Stimulated activated CD4-positive, alpha-beta T cell treated with anti-CD3 and anti-CD28 coated beads, Interleukin-15, amount 100 ng/mL, for 1 hour (primary cell): ENCODE data around the gene PSMD2.

ENCODE experiments used
- DNase-seq, 2 donors: peaks; one replicate each; pipeline ENCODE4 v3.0.0-alpha.2; 2020; ENCODE audit warnings: low read depth in 1 of 2, low spot score in 1 of 2

PSMD2 gene

DNA sequence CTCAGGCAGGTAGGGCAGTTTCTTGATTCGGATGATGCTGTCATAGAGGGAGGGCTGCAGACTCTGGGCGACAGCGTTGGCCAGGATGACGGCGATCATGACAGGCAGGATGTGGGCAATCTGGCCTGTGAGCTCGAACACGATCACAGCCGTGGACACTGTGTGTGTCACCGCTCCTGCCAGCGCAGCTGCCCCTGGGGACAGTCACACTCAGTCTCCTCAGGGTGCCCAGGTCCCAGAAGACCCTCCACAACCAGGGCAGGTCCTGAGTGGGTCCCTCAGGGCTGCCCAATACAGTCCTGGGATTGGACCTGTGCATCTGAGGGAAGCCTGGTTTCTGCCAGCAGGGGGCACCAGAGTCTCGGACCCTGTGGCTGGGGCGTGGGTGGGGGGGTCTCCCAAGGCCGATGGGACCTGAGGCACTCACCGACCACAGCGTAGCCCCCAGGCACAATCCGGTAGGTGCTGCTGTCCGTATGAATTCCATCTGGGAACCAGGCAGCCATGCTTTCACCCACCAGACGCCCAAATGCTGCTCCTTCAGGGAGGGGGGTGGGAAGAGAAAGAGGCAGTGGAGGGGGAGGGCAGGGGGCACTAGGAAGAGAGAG lies 55.2 kb downstream of the PSMD2 start:
- DNase-seq: peak; percentile 32 to 55

DNA sequence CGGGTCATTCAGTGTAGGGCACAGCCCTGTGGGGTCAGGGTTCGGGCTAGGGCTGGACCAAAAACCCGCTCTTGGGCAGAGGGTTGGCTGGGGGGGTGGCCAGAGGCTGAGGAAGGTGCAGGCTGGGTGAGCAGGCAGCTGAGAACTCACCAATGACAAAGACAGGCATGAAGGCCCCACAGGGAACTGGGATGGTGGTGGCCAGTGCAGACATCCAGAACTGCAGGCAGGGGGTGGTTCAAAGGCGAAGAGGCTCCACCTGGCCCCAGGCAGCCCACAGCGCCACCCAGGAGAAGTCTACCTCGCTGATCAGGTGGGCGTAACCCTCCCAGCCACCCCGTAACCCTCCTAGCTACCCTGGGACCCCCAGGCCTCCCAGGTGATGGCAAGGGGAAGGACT lies 55.7 kb downstream of the PSMD2 start:
- DNase-seq: no peak

DNA sequence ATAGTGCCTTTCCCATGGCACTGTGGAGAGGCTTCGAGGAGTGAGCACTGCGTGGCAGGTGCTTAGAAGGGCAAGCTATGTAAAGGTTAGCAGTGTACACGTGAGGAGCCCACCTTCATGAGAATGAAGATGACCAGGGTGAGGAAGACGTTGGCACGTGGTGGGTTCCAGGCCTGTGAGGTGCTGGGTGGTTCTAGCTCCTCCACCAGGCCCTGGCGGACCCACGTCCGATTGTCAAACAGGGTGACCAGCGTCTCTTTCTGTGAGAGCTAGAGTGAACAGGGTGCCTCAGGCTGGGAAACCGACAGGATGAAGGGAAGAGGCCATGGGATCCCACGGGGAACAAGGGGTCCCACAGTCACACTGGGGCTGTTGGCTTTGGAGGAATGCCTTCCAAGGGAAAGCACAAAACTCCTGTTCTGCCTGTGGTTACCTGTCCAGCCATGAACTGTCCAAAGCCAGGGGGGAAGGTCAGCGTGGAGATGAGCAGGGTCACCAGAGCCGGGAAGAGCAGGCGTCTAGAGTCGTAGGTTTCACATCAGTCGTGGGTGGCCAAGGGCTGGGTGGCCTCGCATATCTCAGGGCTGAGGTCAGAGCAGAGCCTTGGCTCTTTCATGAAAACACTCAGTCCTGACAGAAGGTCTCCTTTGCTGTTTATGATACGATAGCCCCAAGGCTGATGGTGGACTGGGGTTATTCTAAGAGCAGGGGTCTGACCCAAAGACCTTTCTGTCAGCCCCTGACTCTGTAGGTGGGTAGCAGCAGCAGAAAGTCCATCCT lies 56.4 kb downstream of the PSMD2 start:
- no peak for DNase-seq

DNA sequence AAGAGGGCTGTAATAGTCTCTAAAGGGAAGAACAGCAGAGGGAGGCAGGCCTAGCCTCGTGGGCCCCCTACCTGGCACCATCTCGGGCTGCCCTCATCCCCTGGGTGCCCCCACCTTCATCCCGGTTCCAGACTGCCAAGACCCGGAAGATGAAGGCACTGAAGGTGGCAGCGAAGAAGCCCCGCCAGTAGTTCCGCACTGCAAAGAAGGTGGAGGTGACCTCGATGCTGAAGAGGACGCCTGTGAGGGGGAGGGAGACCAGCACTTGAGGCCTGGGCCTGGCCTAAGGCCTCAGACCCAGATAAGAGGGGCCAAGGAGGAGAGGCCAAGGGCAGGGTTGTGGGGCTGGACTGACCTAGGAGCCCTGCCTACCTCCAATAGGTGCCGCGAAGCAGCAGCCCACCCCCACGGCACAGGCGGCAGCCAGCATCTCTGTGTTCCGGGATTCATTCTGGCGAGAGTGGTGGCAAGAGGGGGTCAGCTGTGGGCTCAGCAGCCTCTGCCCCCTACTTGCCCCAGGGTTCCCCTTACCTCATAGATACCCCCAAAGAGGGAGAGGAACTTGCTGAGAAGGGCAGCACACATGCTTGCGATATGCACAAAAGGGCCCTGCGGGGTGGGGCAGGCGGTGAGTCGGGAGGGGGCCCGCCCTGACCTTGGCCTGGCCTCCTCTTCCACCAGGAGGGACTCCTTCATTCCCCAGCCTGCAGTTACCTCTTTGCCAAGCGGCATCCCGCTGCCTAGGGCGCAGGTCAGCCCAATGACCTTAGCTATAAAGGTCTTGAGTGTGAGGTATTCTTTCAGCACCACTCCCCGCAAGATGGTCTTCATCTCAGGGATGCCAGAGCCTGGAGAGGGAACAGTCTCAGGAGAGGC lies 58.4 kb downstream of the PSMD2 start:
- DNase-seq: no peak

DNA sequence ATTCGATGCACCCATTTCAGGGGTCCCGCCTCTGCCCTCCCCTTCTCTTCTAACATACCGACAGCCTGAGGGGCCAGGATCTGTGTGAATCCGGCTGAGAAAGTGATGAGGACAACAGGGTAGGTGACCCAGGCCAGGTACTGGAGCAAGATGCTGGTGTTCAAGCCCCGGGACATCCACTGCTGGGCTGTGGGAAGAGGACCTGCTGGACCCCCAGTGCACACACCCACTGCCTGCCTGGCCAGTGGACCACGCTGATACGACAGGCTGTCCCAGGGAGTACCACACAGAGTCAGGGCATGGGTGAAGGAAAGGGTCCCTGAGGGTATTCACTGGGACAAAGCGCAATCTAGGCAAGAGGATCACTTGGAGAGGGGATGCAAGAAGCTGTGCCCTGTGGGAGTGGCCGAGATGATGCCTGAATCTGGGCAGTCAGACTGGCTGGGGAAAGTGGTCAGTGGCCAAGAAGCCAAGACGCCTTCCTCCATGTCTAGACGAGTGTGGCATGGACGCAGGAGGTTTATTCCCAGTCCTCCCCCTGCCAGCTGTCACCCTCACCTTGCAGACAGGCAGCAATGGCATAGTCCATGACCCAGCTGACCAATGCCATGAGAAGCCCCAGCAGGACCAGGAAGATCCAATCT lies 59.2 kb downstream of the PSMD2 start:
- DNase-seq: no peak
